HEK293 (cell line): ENCODE data around the gene NOD2.

Source experiments
- CTCF ChIA-PET: fragments of 350-600 bp; formaldehyde crosslinking; extraction: SDS; loops from one replicate; lab custom pipeline; 2021; ENCODE audit warnings: antibody characterized with exemption; lab: Yijun Ruan, JAX
- POLR2A ChIA-PET: fragments of 300-600 bp; formaldehyde crosslinking; extraction: SDS; loops from one replicate; lab custom pipeline; 2020; ENCODE audit warnings: antibody characterized with exemption, inconsistent platforms; lab: Yijun Ruan, JAX
- H3K27ac ChIP-seq: fragments of 200-500 bp; sonication (Bioruptor generic); 2 replicates; pipeline ENCODE4 v1.5.1; 2014; ENCODE audit warnings: low read depth, low read length, control low read depth, inconsistent platforms; ENCODE audit errors: extremely low read depth
- H3K36me3 ChIP-seq, 2 experiments: fragments of 200-500 bp in 1 of 2; sonication (Bioruptor generic) in 1 of 2; 1 replicate in 1 of 2; 2 replicates in 1 of 2; pipeline ENCODE4 v1.5.1; 2014 to 2017; ENCODE audit warnings: inconsistent platforms in 2 of 2, low read length in 2 of 2; ENCODE audit not compliant: control insufficient read depth in 2 of 2, insufficient read depth in 1 of 2
- H3K4me1 ChIP-seq: fragments of 200-500 bp; sonication (Bioruptor generic); 2 replicates; pipeline ENCODE4 v1.5.1; 2014; ENCODE audit warnings: mild to moderate bottlenecking, low read length, inconsistent platforms; ENCODE audit not compliant: control insufficient read depth, insufficient read depth
- H3K4me3 ChIP-seq: 2 replicates; pipeline ENCODE4 v1.5.1; 2011; ENCODE audit warnings: low read depth, mild to moderate bottlenecking, control low read depth, low read length, moderate library complexity
- H3K9me3 ChIP-seq: fragments of 200-500 bp; sonication (Bioruptor generic); 2 replicates; pipeline ENCODE4 v1.5.1; 2014; ENCODE audit warnings: low read depth, low read length, inconsistent platforms; ENCODE audit not compliant: control insufficient read depth, insufficient read depth
- EGR2 ChIP-seq: fragments of 450-650 bp; formaldehyde crosslinking; IDR thresholded peaks from 2 replicates; pipeline ENCODE4 v1.5.1; 2016; ENCODE audit warnings: low read depth, missing biosample characterization, missing genetic modification characterization
- GLI2 ChIP-seq: fragments of 450-650 bp; formaldehyde crosslinking; IDR thresholded peaks from 2 replicates; pipeline ENCODE4; 2017; ENCODE audit warnings: missing biosample characterization, missing genetic modification characterization, low read depth, borderline replicate concordance
- IKZF3 ChIP-seq: fragments of 450-650 bp; IDR thresholded peaks from 2 replicates; pipeline ENCODE4 v1.5.0; 2018; ENCODE audit warnings: missing biosample characterization, mild to moderate bottlenecking, missing genetic modification characterization, moderate library complexity
- KLF16 ChIP-seq: fragments of 450-650 bp; formaldehyde crosslinking; IDR thresholded peaks from 2 replicates; pipeline ENCODE4 v1.5.1; 2017; ENCODE audit warnings: missing biosample characterization, missing genetic modification characterization
- KLF7 ChIP-seq: fragments of 450-650 bp; formaldehyde crosslinking; IDR thresholded peaks from 2 replicates; pipeline ENCODE4 v1.5.1; 2016; ENCODE audit warnings: missing biosample characterization, missing genetic modification characterization, borderline replicate concordance
- PRDM2 ChIP-seq: fragments of 450-650 bp; formaldehyde crosslinking; IDR thresholded peaks from 2 replicates; pipeline ENCODE4 v1.5.1; 2016; ENCODE audit warnings: missing biosample characterization, missing genetic modification characterization, borderline replicate concordance
- REST ChIP-seq: fragments of 450-650 bp; formaldehyde crosslinking; IDR thresholded peaks from 2 replicates; pipeline ENCODE4 v1.5.1; 2016; ENCODE audit warnings: missing biosample characterization, missing genetic modification characterization
- SP7 ChIP-seq: fragments of 450-650 bp; formaldehyde crosslinking; IDR thresholded peaks from 2 replicates; pipeline ENCODE4 v1.5.1; 2016; ENCODE audit warnings: missing biosample characterization, missing genetic modification characterization
- ZBTB48 ChIP-seq: fragments of 450-650 bp; formaldehyde crosslinking; IDR thresholded peaks from 2 replicates; pipeline ENCODE4 v1.5.1; 2016; ENCODE audit warnings: missing biosample characterization, missing genetic modification characterization
- ZNF10 ChIP-seq: fragments of 450-650 bp; formaldehyde crosslinking; IDR thresholded peaks from 2 replicates; pipeline ENCODE4 v1.5.1; 2017; ENCODE audit warnings: missing biosample characterization, missing genetic modification characterization
- ZNF114 ChIP-seq: fragments of 450-650 bp; formaldehyde crosslinking; IDR thresholded peaks from 2 replicates; pipeline ENCODE4 v1.5.0; 2017; ENCODE audit warnings: missing biosample characterization, missing genetic modification characterization
- ZNF121 ChIP-seq: fragments of 450-650 bp; formaldehyde crosslinking; IDR thresholded peaks from 2 replicates; pipeline ENCODE4 v1.5.1; 2016; ENCODE audit warnings: missing biosample characterization, missing genetic modification characterization
- ZNF133 ChIP-seq: fragments of 450-650 bp; formaldehyde crosslinking; IDR thresholded peaks from 2 replicates; pipeline ENCODE4 v1.5.1; 2016; ENCODE audit warnings: missing biosample characterization, missing genetic modification characterization
- ZNF214 ChIP-seq: fragments of 450-650 bp; formaldehyde crosslinking; IDR thresholded peaks from 2 replicates; pipeline ENCODE4 v1.5.1; 2017; ENCODE audit warnings: missing biosample characterization, mild to moderate bottlenecking, missing genetic modification characterization, borderline replicate concordance
- ZNF311 ChIP-seq: fragments of 450-650 bp; formaldehyde crosslinking; IDR thresholded peaks from 2 replicates; pipeline ENCODE4 v1.5.1; 2017; ENCODE audit warnings: missing biosample characterization, missing genetic modification characterization, borderline replicate concordance
- ZNF473 ChIP-seq: fragments of 450-650 bp; formaldehyde crosslinking; IDR thresholded peaks from 2 replicates; pipeline ENCODE4 v1.5.1; 2017; ENCODE audit warnings: missing biosample characterization, missing genetic modification characterization
- ZNF585B ChIP-seq: fragments of 450-650 bp; formaldehyde crosslinking; IDR thresholded peaks from 2 replicates; pipeline ENCODE4 v1.5.1; 2016; ENCODE audit warnings: missing biosample characterization, missing genetic modification characterization
- ZNF645 ChIP-seq: fragments of 450-650 bp; formaldehyde crosslinking; IDR thresholded peaks from 2 replicates; pipeline ENCODE4; 2016; ENCODE audit warnings: missing biosample characterization, missing genetic modification characterization
- ZXDB ChIP-seq: fragments of 450-650 bp; formaldehyde crosslinking; IDR thresholded peaks from 2 replicates; pipeline ENCODE4 v1.5.1; 2016; ENCODE audit warnings: missing biosample characterization, missing genetic modification characterization
- TF ChIP-seq, protein P1 (sequence below): fragments of 450-650 bp; formaldehyde crosslinking; conservative IDR thresholded peaks from 2 replicates; pipeline ENCODE4 v1.5.1; 2016; ENCODE audit warnings: low read depth, missing biosample characterization, missing genetic modification characterization

NOD2 gene

DNA sequence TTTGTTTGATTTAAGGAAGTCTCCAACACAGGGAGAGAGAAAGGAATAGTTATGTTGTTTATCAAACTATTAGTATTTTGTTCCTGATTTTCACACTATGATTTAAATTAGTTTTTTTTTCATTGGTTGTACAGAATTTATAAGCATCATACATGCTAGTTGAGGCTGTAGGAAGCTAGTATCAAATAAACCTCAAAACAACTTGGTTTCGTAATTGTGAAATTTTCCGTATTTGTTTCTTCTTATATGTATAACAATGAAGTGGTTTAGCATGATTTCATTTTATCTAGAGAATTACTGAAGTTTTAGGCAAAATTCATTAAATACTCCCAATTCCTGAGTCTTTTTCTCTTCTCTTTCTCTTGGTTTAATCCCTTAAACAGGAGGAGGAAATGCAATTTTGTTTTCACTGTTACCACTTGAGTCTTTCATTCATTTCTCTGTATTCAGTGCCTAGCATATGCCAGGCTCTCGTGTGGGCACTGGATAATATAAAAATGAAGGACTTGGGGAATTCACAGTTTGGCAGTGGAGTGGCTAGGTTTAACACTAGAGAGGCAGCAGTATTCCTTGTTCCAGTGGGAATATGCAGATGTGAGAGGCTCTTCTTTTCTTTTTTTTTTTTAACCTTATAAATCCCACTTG lies 50.3 kb downstream of the NOD2 start:
- no peak overlapping the region for H3K4me3 ChIP-seq
- peaks cover 8% of the 10 kb centered on the region for H3K4me1 ChIP-seq
- CTCF ChIA-PET: interaction anchor here (1.2 kb wide), 1 partner anchor 78 kb away, joined by 5 read pairs; no protein-coding TSS in a partner anchor
- TF ChIP-seq EGR2 (tag by site-specific recombination) (no peak), IKZF3 (no peak), ZNF645 (tag by site-specific recombination) (no peak), REST (tag by site-specific recombination) (no peak), KLF7 (no peak), GLI2 (tag by site-specific recombination) (no peak), ZNF133 (tag by site-specific recombination) (no peak), ZNF10 (tag by site-specific recombination) (no peak), ZNF114 (tag by site-specific recombination) (no peak), ZNF121 (tag by site-specific recombination) (no peak), ZNF585B (tag by site-specific recombination) (no peak), ZXDB (tag by site-specific recombination) (no peak), KLF16 (tag by site-specific recombination) (no peak), ZNF214 (no peak), ZNF473 (tag by site-specific recombination) (no peak), SP7 (tag by site-specific recombination) (no peak), PRDM2 (no peak), ZBTB48 (tag by site-specific recombination) (no peak), ZNF311 (no peak)
- TF ChIP-seq, protein P1, sequence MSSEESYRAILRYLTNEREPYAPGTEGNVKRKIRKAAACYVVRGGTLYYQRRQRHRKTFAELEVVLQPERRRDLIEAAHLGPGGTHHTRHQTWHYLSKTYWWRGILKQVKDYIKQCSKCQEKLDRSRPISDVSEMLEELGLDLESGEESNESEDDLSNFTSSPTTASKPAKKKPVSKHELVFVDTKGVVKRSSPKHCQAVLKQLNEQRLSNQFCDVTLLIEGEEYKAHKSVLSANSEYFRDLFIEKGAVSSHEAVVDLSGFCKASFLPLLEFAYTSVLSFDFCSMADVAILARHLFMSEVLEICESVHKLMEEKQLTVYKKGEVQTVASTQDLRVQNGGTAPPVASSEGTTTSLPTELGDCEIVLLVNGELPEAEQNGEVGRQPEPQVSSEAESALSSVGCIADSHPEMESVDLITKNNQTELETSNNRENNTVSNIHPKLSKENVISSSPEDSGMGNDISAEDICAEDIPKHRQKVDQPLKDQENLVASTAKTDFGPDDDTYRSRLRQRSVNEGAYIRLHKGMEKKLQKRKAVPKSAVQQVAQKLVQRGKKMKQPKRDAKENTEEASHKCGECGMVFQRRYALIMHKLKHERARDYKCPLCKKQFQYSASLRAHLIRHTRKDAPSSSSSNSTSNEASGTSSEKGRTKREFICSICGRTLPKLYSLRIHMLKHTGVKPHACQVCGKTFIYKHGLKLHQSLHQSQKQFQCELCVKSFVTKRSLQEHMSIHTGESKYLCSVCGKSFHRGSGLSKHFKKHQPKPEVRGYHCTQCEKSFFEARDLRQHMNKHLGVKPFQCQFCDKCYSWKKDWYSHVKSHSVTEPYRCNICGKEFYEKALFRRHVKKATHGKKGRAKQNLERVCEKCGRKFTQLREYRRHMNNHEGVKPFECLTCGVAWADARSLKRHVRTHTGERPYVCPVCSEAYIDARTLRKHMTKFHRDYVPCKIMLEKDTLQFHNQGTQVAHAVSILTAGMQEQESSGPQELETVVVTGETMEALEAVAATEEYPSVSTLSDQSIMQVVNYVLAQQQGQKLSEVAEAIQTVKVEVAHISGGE (tag by site-specific recombination): no peak
- TF ChIP-seq, all 188 proteins: peak for 0
- POLR2A ChIA-PET: no interaction called here
- Histone ChIP-seq H3K9me3 (no peaks in the 10 kb centered on the region), H3K36me3 (peaks cover 9 to 12% of the 10 kb centered on the region in 2 experiments), H3K27ac (no peak overlapping the region)
